Measurements from ENCODE around the gene DNAJC18.

DNAJC18 gene

DNA sequence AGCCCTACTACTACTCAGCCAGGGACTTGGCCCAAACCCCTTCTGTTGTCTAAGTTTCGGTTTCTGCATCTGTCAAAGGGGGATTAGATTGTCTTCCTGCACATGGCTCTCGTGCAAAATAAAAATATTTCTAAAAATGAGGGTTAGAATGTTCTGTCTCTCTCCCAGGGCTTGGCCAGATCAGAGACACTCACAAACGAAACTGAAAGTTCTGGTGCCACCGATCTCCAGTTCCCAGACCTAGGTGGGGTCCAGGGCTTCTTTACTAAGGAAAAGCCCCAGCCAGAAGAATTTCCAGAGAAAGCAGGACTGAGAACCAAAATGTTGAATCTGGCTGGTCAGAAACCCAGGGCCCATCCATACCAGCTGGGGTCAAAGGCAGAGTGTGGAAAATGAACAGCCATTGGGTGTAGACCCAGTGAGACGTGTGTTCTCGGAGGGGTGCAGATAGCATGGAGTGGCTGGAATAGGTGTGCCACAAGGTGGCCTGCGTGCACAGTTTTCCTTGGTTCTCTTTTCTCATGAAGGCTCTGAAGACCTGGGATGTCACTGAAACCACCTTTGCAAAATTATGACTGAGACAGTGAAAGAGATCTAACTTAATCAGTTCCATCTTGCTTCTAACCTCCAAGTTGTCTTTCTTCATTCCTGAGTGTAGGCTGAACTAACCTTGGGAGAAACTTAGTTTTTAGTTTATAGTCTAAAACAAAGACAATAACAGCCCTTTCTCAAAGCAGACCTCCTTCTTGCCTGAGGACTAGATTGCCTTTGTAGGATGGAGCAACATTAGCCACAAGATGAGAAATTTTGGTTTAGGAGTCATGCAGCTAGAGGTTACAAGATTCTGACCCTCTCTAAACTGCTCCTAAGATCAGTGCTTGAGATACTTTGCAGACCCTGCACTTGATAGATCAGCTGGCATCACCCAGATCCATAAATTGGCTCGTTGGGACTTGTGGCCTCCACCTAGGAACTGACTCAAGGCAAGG, 54.0 kb downstream of the DNAJC18 start:
- H3K4me3 ChIP-seq (ENCODE audit: low read depth, low read length), result peak overlapping the region; percentile 20; the same call in 1 of the 2 replicates
- DNase-seq (ENCODE audit: low read depth), result no peak
- peak; percentile 29 for TF ChIP-seq CTCF (IDR thresholded peaks at IDR 0.05; ENCODE audit: low read depth, low read length, missing control alignments)

DNA sequence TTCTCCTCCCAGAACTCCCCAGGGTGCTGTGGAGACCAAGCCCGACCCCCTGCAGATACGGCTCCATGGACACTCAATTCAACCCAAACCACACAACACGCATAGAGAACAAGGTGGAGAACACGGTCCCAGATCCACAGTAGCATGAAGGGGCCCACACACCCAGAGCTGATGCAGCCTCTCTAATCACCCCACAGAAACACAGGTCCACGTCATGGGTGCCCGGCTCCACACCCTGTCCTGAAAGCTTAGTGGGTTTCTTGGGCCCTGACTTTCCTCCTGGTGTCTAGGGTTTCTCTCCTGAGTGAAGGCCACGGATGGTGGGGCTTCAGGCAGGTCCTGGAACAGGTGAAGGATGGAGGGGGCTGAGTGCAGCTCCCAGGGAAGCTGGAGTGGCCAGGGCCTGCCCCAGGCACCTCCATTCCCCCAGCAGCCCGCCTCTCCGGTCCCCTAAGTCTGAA, 54.7 kb downstream of the DNAJC18 start:
- no peak for DNase-seq (ENCODE audit: low read depth)
- no peak overlapping the region; the same call in 1 of the 2 replicates for H3K4me3 ChIP-seq (ENCODE audit: low read depth, low read length)
- no peak for TF ChIP-seq CTCF (IDR thresholded peaks at IDR 0.05; ENCODE audit: low read depth, low read length, missing control alignments)

- no peak overlapping the region for H3K4me3 ChIP-seq (ENCODE audit: low read depth, low read length)
Observed at GRCh38 chr5:139383993-139384590, 55.2 kb downstream of the DNAJC18 start.

GRCh38 chr5:139383275-139383992, 55.9 kb downstream of the DNAJC18 start, which contains the start of gene SLC23A1:
TSS of gene SLC23A1 (minus strand) at chr5:139383297. CDS start at chr5:139383253, 44 bp downstream.
- H3K4me3 ChIP-seq (ENCODE audit: low read depth, low read length), result no peak within 1 kb of the TSS
- DNase-seq (ENCODE audit: low read depth), result no peak
- TF ChIP-seq CTCF (IDR thresholded peaks at IDR 0.05; ENCODE audit: low read depth, low read length, missing control alignments), result no peak

More at GRCh38 chr5:139383993-139384590, 55.2 kb downstream of the DNAJC18 start:
- TF ChIP-seq CTCF (IDR thresholded peaks at IDR 0.05; ENCODE audit: low read depth, low read length, missing control alignments), result no peak
- no peak for DNase-seq (ENCODE audit: low read depth)

DNA sequence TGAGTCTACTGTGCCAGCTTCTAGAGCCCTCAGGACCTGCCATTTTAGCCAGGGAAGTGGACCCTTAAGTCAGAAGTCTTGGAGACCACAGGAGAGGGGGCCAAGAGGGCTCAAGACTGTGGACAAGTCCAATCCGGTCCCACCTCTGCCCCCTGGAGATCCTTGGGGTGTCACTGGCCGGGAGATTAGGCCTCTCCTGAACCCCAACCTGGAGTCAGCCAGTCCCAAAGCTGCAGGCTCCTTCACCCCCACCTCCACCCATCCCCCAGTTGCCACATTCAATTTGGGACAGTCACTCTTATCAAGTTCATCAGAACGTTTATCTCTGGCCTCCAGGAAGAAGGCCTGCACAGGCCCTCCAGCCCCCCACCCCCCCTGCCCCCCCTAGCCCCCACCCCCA, 56.5 kb downstream of the DNAJC18 start:
- TF ChIP-seq CTCF (IDR thresholded peaks at IDR 0.05; ENCODE audit: low read depth, low read length, missing control alignments), result no peak
- DNase-seq (ENCODE audit: low read depth), result no peak
- H3K4me3 ChIP-seq (ENCODE audit: low read depth, low read length), result no peak overlapping the region

- no peak for DNase-seq (ENCODE audit: low read depth)
- no peak overlapping the region for H3K4me3 ChIP-seq (ENCODE audit: low read depth, low read length)
- no peak for TF ChIP-seq CTCF (IDR thresholded peaks at IDR 0.05; ENCODE audit: low read depth, low read length, missing control alignments)
Observed at GRCh38 chr5:139381837-139382761, 57.2 kb downstream of the DNAJC18 start.

All from GM12864 (cell line).